MM.1S (cell line): ENCODE results near the gene HSF2BP.
A peak's percentile ranks its signal among the peaks of the same experiment; 100 is the strongest.

ENCODE experiments used
- DNase-seq: peaks from one replicate; pipeline ENCODE4 v3.0.0-alpha.2; 2015
- H2AFZ ChIP-seq: fragments of 300-600 bp; sonication (generic); 2 replicates; pipeline ENCODE4 v1.6.0; 2016; ENCODE audit warnings: antibody characterized with exemption, low read length
- H3F3A ChIP-seq: fragments of 300-600 bp; sonication (generic); 2 replicates; pipeline ENCODE4 v1.6.1; 2016; ENCODE audit warnings: mild to moderate bottlenecking, antibody characterized with exemption, low read length, moderate library complexity, mixed read lengths; ENCODE audit not compliant: insufficient read depth
- H3K27ac ChIP-seq: fragments of 300-600 bp; sonication (generic); 2 replicates; pipeline ENCODE4 v1.5.1; 2016; ENCODE audit warnings: mild to moderate bottlenecking, low read length
- H3K27me3 ChIP-seq: fragments of 300-600 bp; sonication (generic); replicated peaks from 2 replicates; pipeline ENCODE4 v1.6.0; 2016; ENCODE audit warnings: low read length; ENCODE audit not compliant: insufficient read depth
- H3K36me3 ChIP-seq: fragments of 300-600 bp; sonication (generic); replicated peaks from 2 replicates; pipeline ENCODE4 v1.6.1; 2016; ENCODE audit warnings: mild to moderate bottlenecking, low read length, mixed read lengths; ENCODE audit not compliant: insufficient read depth
- H3K4me1 ChIP-seq: fragments of 300-600 bp; sonication (generic); 2 replicates; pipeline ENCODE4 v1.6.1; 2016; ENCODE audit warnings: low read length, mixed read lengths
- H3K4me2 ChIP-seq: fragments of 300-600 bp; sonication (generic); 2 replicates; pipeline ENCODE4 v1.6.0; 2016; ENCODE audit warnings: low read depth, low read length
- H3K4me3 ChIP-seq: fragments of 300-600 bp; sonication (generic); 2 replicates; pipeline ENCODE4 v1.5.1; 2016; ENCODE audit warnings: low read length, mixed read lengths
- H3K79me2 ChIP-seq: fragments of 300-600 bp; sonication (generic); 2 replicates; pipeline ENCODE4 v1.6.1; 2016; ENCODE audit warnings: mixed run types, low read length, mixed read lengths
- H3K9ac ChIP-seq: fragments of 300-600 bp; sonication (generic); 2 replicates; pipeline ENCODE4 v1.6.1; 2016; ENCODE audit warnings: low read length, mixed read lengths
- H3K9me2 ChIP-seq: fragments of 300-600 bp; sonication (generic); replicated peaks from 2 replicates; pipeline ENCODE4 v1.6.1; 2016; ENCODE audit warnings: mild to moderate bottlenecking, low read length, mixed read lengths; ENCODE audit not compliant: insufficient read depth
- H3K9me3 ChIP-seq: fragments of 300-600 bp; sonication (generic); replicated peaks from 2 replicates; pipeline ENCODE4 v1.6.1; 2016; ENCODE audit warnings: mild to moderate bottlenecking, low read length, mixed read lengths; ENCODE audit not compliant: insufficient read depth
- H4K20me1 ChIP-seq: fragments of 300-600 bp; sonication (generic); 2 replicates; pipeline ENCODE4 v1.6.1; 2016; ENCODE audit warnings: mild to moderate bottlenecking, low read length, moderate library complexity, mixed read lengths; ENCODE audit not compliant: insufficient read depth
- EZH2 ChIP-seq: fragments of 300-600 bp; sonication (generic); optimal IDR thresholded peaks from 2 replicates; pipeline ENCODE3; 2017; ENCODE audit warnings: low read depth, mild to moderate bottlenecking, antibody characterized with exemption, low read length, mixed read lengths
- EZH2phosphoT487 ChIP-seq: fragments of 300-600 bp; sonication (generic); IDR thresholded peaks from 2 replicates; pipeline ENCODE4 v1.6.1; 2018; ENCODE audit warnings: antibody characterized with exemption, low read length
- TF ChIP-seq, protein P1 (sequence below): fragments of 300-600 bp; sonication (generic); IDR thresholded peaks from 2 replicates; pipeline ENCODE4 v1.5.1; 2016; ENCODE audit warnings: antibody characterized with exemption, low read length, mixed read lengths

The HSF2BP gene

DNA sequence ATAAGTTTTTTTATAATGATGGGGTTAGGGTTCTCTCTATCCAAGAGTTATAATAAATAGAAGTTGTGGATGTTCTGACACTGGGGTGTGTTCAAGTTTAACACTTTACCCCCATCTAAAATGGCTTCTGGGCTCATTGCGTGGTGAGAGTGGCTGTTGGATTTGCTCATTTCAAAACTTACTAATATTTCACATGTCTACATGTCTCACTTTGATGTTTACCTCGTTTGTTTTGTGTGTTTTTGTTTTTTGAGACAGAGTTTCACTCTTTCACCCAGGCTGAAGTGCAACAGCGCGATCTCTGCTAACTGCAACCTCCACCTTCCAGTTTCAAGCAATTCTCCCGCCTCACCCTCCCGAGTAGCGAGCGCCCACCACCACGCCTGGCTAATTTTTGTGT lies 3.7 kb upstream of the HSF2BP start:
- no peaks in the 10 kb centered on the region for H3K9me2 ChIP-seq
- DNase-seq = no peak
- no peaks in the 10 kb centered on the region; the same call in 1 of the 2 replicates for H4K20me1 ChIP-seq
- no peaks in the 10 kb centered on the region for H3K9me3 ChIP-seq
- no peak overlapping the region for H3K27ac ChIP-seq
- H3K4me1 ChIP-seq = peaks cover 18% of the 10 kb centered on the region
- H3K4me2 ChIP-seq = no peak overlapping the region
- H3K79me2 ChIP-seq = peaks cover 86% of the 10 kb centered on the region
- peaks cover 9% of the 10 kb centered on the region for H3F3A ChIP-seq
- no peak overlapping the region for H3K9ac ChIP-seq
- H3K27me3 ChIP-seq = no peaks in the 10 kb centered on the region
- H3K36me3 ChIP-seq = peaks cover 19% of the 10 kb centered on the region
- TF ChIP-seq, protein P1, sequence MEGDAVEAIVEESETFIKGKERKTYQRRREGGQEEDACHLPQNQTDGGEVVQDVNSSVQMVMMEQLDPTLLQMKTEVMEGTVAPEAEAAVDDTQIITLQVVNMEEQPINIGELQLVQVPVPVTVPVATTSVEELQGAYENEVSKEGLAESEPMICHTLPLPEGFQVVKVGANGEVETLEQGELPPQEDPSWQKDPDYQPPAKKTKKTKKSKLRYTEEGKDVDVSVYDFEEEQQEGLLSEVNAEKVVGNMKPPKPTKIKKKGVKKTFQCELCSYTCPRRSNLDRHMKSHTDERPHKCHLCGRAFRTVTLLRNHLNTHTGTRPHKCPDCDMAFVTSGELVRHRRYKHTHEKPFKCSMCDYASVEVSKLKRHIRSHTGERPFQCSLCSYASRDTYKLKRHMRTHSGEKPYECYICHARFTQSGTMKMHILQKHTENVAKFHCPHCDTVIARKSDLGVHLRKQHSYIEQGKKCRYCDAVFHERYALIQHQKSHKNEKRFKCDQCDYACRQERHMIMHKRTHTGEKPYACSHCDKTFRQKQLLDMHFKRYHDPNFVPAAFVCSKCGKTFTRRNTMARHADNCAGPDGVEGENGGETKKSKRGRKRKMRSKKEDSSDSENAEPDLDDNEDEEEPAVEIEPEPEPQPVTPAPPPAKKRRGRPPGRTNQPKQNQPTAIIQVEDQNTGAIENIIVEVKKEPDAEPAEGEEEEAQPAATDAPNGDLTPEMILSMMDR = no peak
- TF ChIP-seq EZH2 (no peak), EZH2phosphoT487 (no peak)
- H3K4me3 ChIP-seq = no peak overlapping the region
- no peak overlapping the region for H2AFZ ChIP-seq

DNA sequence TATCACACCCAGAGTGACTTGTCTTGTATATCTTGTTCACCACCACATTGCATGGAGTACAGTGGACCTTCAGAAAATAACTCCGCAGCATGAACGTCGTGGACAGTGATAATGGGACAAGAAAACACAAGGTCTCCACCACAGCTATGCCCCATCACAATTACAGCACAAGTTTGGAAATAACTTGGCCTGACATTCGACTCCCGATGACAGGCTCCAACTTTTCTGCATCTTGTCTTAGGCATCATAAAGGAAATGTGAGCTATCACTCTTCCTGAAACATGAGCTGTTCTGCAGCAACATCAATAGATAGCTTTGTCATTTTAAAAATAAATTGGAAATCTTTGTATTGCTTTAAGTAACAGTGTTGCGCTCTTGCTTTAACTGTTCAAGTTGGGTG lies 3.0 kb upstream of the HSF2BP start:
- Histone ChIP-seq H3K79me2 (peaks cover 78% of the 10 kb centered on the region), H3F3A (peaks cover 9% of the 10 kb centered on the region), H3K9me2 (no peaks in the 10 kb centered on the region), H2AFZ (no peak overlapping the region), H3K27ac (no peak overlapping the region), H3K9me3 (no peaks in the 10 kb centered on the region), H3K4me3 (no peak overlapping the region), H3K4me1 (peaks cover 18% of the 10 kb centered on the region), H4K20me1 (no peaks in the 10 kb centered on the region; the same call in 1 of the 2 replicates), H3K36me3 (peaks cover 19% of the 10 kb centered on the region), H3K4me2 (no peak overlapping the region), H3K27me3 (no peaks in the 10 kb centered on the region), H3K9ac (no peak overlapping the region)
- DNase-seq = no peak
- TF ChIP-seq, protein P1 = no peak
- TF ChIP-seq EZH2 (no peak), EZH2phosphoT487 (no peak)

DNA sequence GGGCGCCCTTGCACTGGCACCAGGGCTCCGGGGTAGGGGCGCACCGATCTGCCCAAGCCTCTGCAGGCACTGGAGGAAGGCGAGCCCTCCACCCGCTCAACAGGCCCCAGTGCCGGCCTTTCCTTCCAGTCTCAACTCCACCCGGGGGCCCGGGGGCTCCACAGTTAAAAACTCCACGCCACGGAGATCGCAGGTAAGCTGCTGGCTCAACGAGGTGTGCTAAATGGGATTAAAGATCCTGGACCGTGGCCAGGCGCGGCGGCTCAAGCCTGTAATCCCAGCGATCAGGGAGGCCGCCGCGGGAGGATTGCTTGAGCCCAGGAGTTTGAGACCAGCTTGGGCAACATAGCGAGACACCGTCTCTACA lies 536 bp downstream of the HSF2BP start:
- DNase-seq = no peak
- Histone ChIP-seq H3K27me3 (no peaks in the 10 kb centered on the region), H3K36me3 (peaks cover 12% of the 10 kb centered on the region), H3K27ac (no peak overlapping the region), H2AFZ (peak overlapping the region; percentile 83), H3F3A (peaks cover 14% of the 10 kb centered on the region), H3K4me1 (peaks cover 18% of the 10 kb centered on the region), H3K9ac (0 out of 2 replicates have a peak overlapping the region, but pooled peaks have one; percentile 37), H3K79me2 (peaks cover 43% of the 10 kb centered on the region), H3K9me2 (no peaks in the 10 kb centered on the region), H3K4me2 (peak overlapping the region; percentile 55; the same call in 1 of the 2 replicates), H3K9me3 (no peaks in the 10 kb centered on the region), H3K4me3 (no peak overlapping the region; the same call in 1 of the 2 replicates), H4K20me1 (no peaks in the 10 kb centered on the region; the same call in 1 of the 2 replicates)
- no peak for TF ChIP-seq EZH2
- no peak for TF ChIP-seq EZH2phosphoT487
- TF ChIP-seq, protein P1 = no peak
